Measurements from ENCODE around the gene PVALEF. TPM values are rescaled to one million over a fixed set of nuclear protein-coding genes. Genes with fewer than 3 reads are reported as not detected.

Gene PVALEF
- total RNA-seq, 3 donors from 2014 or later: not detected

- intact Hi-C loops (cut with DNase I, micrococcal nuclease): no loop called here
- no peak overlapping the region for H3K4me3 ChIP-seq
- no peak for TF ChIP-seq CTCF (IDR thresholded peaks at IDR 0.05)
- no peaks in the 10 kb centered on the region for H3K4me1 ChIP-seq (ENCODE audit: low read depth)
- ATAC-seq (no peak), DNase-seq (no peak)
- no peaks in the 10 kb centered on the region for H3K9me3 ChIP-seq
- H3K36me3 ChIP-seq (ENCODE audit: low read depth): no peaks in the 10 kb centered on the region
These were observed 27.2 kb downstream of the PVALEF start for GRCh38 chr17:81192386-81193050.

- Histone ChIP-seq H3K4me3 (no peak overlapping the region), H3K4me1 (ENCODE audit: low read depth) (no peaks in the 10 kb centered on the region), H3K9me3 (no peaks in the 10 kb centered on the region), H3K36me3 (ENCODE audit: low read depth) (no peaks in the 10 kb centered on the region)
- intact Hi-C loops (cut with DNase I, micrococcal nuclease): no loop called here
- no peak for TF ChIP-seq CTCF (IDR thresholded peaks at IDR 0.05)
- DNase-seq (no peak), ATAC-seq (no peak)
These were observed 27.7 kb downstream of the PVALEF start for GRCh38 chr17:81193051-81193410.

- no peak overlapping the region for H3K4me3 ChIP-seq
- H3K4me1 ChIP-seq (ENCODE audit: low read depth): no peaks in the 10 kb centered on the region
- ATAC-seq: no peak
- H3K36me3 ChIP-seq (ENCODE audit: low read depth): no peaks in the 10 kb centered on the region
- intact Hi-C loops (cut with DNase I, micrococcal nuclease): no loop called here
- no peak for TF ChIP-seq CTCF (IDR thresholded peaks at IDR 0.05)
- no peak for DNase-seq
- H3K9me3 ChIP-seq: no peaks in the 10 kb centered on the region
These were observed 28.3 kb downstream of the PVALEF start for GRCh38 chr17:81193470-81194224.

- no peaks in the 10 kb centered on the region for H3K4me1 ChIP-seq (ENCODE audit: low read depth)
- DNase-seq: no peak
- TF ChIP-seq CTCF (IDR thresholded peaks at IDR 0.05): no peak
- no peak for ATAC-seq
- H3K36me3 ChIP-seq (ENCODE audit: low read depth): no peaks in the 10 kb centered on the region
- intact Hi-C loops (cut with DNase I, micrococcal nuclease): no loop called here
- H3K9me3 ChIP-seq: no peaks in the 10 kb centered on the region
- H3K4me3 ChIP-seq: no peak overlapping the region
These were observed 29.0 kb downstream of the PVALEF start for GRCh38 chr17:81194225-81194760.

- ATAC-seq: no peak
These were observed 29.9 kb downstream of the PVALEF start for GRCh38 chr17:81194941-81195901.

More at GRCh38 chr17:81194941-81195901, 29.9 kb downstream of the PVALEF start:
- Histone ChIP-seq H3K4me3 (no peak overlapping the region), H3K9me3 (no peaks in the 10 kb centered on the region), H3K36me3 (ENCODE audit: low read depth) (no peaks in the 10 kb centered on the region), H3K4me1 (ENCODE audit: low read depth) (no peaks in the 10 kb centered on the region)
- DNase-seq: no peak
- intact Hi-C loops (cut with DNase I, micrococcal nuclease): no loop called here
- no peak for TF ChIP-seq CTCF (IDR thresholded peaks at IDR 0.05)
